ENCODE data around the gene SH3GL2.
"Not testable (repeated sequence)": the region's sequence is repeated elsewhere in the genome, so short reads cannot be mapped to it uniquely, and the experiment has no call there.

The SH3GL2 gene

GRCh38 chr9:17761984-17762676 lies 183.3 kb downstream of the SH3GL2 start:
- no peak for DNase-seq

- no peak for DNase-seq
Observed at GRCh38 chr9:17764306-17764705, 185.4 kb downstream of the SH3GL2 start.

- not testable (repeated sequence) for DNase-seq
Observed at GRCh38 chr9:17765131-17765530, 186.3 kb downstream of the SH3GL2 start.

GRCh38 chr9:17772223-17772622 lies 193.4 kb downstream of the SH3GL2 start:
- no peak for DNase-seq

GRCh38 chr9:17775656-17776055 lies 196.8 kb downstream of the SH3GL2 start:
- DNase-seq = no peak

- DNase-seq = no peak
Observed at GRCh38 chr9:17776735-17777134, 197.9 kb downstream of the SH3GL2 start.

GRCh38 chr9:17777465-17777864 lies 198.6 kb downstream of the SH3GL2 start:
- DNase-seq = no peak

- DNase-seq = no peak
Observed at GRCh38 chr9:17782430-17783149, 203.7 kb downstream of the SH3GL2 start.

GRCh38 chr9:17783227-17783626 lies 204.4 kb downstream of the SH3GL2 start:
- no peak for DNase-seq

GRCh38 chr9:17789316-17789715 lies 210.4 kb downstream of the SH3GL2 start:
- no peak for DNase-seq

GRCh38 chr9:17793713-17794622 lies 215.1 kb downstream of the SH3GL2 start:
- no peak for DNase-seq

GRCh38 chr9:17795744-17796143 lies 216.9 kb downstream of the SH3GL2 start:
- no peak for DNase-seq

- no peak for DNase-seq
Observed at GRCh38 chr9:17799369-17799768, 220.5 kb downstream of the SH3GL2 start.

- DNase-seq = no peak
Observed at GRCh38 chr9:17800418-17800817, 221.6 kb downstream of the SH3GL2 start.

GRCh38 chr9:17802249-17802857 lies 223.5 kb downstream of the SH3GL2 start:
- DNase-seq = no peak

GRCh38 chr9:17807613-17808282 lies 228.9 kb downstream of the SH3GL2 start:
- DNase-seq = no peak

GRCh38 chr9:17810317-17810716 lies 231.5 kb downstream of the SH3GL2 start:
- no peak for DNase-seq

GRCh38 chr9:17810728-17811571 lies 232.1 kb downstream of the SH3GL2 start:
- peak; percentile 25 for DNase-seq

- DNase-seq = no peak
Observed at GRCh38 chr9:17813798-17814197, 234.9 kb downstream of the SH3GL2 start.

- no peak for DNase-seq
Observed at GRCh38 chr9:17816431-17817027, 237.7 kb downstream of the SH3GL2 start.

- no peak for DNase-seq
Observed at GRCh38 chr9:17824191-17824590, 245.3 kb downstream of the SH3GL2 start.
